GM19467 (cell line): ENCODE data around the gene CLPX.
"Not testable (repeated sequence)": the region's sequence is repeated elsewhere in the genome, so short reads cannot be mapped to it uniquely, and the experiment has no call there.

ENCODE experiments used
- ATAC-seq: cut with Tn5 transposase; IDR thresholded peaks from one replicate; pipeline ENCODE4 v1.9.1; 2021; ENCODE audit warnings: mild to moderate bottlenecking, moderate library complexity; ENCODE audit not compliant: unreplicated experiment

Gene CLPX

GRCh38 chr15:65105038-65105437 is 80.1 kb downstream of the CLPX start:
- ATAC-seq = no peak

GRCh38 chr15:65102912-65103311 is 82.2 kb downstream of the CLPX start:
- no peak for ATAC-seq

- no peak for ATAC-seq
Observed at GRCh38 chr15:65101891-65102708, 83.0 kb downstream of the CLPX start.

GRCh38 chr15:65101411-65101890 is 83.7 kb downstream of the CLPX start:
- ATAC-seq = no peak

- ATAC-seq = no peak
Observed at GRCh38 chr15:65100442-65100841, 84.7 kb downstream of the CLPX start.

GRCh38 chr15:65099801-65100200 is 85.3 kb downstream of the CLPX start:
- not testable (repeated sequence) for ATAC-seq

GRCh38 chr15:65099336-65099735 is 85.8 kb downstream of the CLPX start:
- no peak for ATAC-seq
